Sigmoid colon (tissue), 4 donors: ENCODE data around the gene BZW1.

ENCODE experiments used
- POLR2AphosphoS5 ChIP-seq, 4 donors: sonication (generic); formaldehyde crosslinking; IDR thresholded peaks; one replicate each; pipeline ENCODE4 v1.6.1; 2017; ENCODE audit warnings: antibody characterized with exemption in 4 of 4
- TF ChIP-seq, protein P1 (sequence below), 4 experiments: fragments of 450-650 bp in 3 of 4; fragments of 200-600 bp in 1 of 4; IDR thresholded peaks; one replicate each; pipeline ENCODE4 v1.5.1; 2016 to 2019; ENCODE audit warnings: antibody characterized with exemption in 4 of 4, mild to moderate bottlenecking in 3 of 4, moderate library complexity in 2 of 4

- no peak for TF ChIP-seq POLR2AphosphoS5 (IDR thresholded peaks at IDR 0.05)
- TF ChIP-seq, protein P1, sequence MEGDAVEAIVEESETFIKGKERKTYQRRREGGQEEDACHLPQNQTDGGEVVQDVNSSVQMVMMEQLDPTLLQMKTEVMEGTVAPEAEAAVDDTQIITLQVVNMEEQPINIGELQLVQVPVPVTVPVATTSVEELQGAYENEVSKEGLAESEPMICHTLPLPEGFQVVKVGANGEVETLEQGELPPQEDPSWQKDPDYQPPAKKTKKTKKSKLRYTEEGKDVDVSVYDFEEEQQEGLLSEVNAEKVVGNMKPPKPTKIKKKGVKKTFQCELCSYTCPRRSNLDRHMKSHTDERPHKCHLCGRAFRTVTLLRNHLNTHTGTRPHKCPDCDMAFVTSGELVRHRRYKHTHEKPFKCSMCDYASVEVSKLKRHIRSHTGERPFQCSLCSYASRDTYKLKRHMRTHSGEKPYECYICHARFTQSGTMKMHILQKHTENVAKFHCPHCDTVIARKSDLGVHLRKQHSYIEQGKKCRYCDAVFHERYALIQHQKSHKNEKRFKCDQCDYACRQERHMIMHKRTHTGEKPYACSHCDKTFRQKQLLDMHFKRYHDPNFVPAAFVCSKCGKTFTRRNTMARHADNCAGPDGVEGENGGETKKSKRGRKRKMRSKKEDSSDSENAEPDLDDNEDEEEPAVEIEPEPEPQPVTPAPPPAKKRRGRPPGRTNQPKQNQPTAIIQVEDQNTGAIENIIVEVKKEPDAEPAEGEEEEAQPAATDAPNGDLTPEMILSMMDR (IDR thresholded peaks at IDR 0.05) = no peak
Measured at GRCh38 chr2:200772620-200773019, 39.1 kb upstream of the BZW1 start.
